Mucosa of descending colon (tissue), 3 donors: ENCODE data around the gene FOXP1. TPM values are rescaled to one million over a fixed set of nuclear protein-coding genes. Genes with fewer than 3 reads are reported as not detected.

ENCODE experiments used
- ATAC-seq: fragments of 200-7000 bp; cut with Tn5 transposase; one replicate; pipeline ENCODE4 v1.9.1; 2020; ENCODE audit warnings: mild to moderate bottlenecking, moderate library complexity
- DNase-seq, 3 donors: peaks; one replicate each; pipeline ENCODE4 v3.0.0-alpha.2; 2020
- H3K36me3 ChIP-seq: fragments of 200-600 bp; one replicate; pipeline ENCODE4 v1.8.0; 2021; ENCODE audit warnings: low read depth, mild to moderate bottlenecking
- H3K4me1 ChIP-seq: fragments of 200-600 bp; one replicate; pipeline ENCODE4 v1.8.0; 2021; ENCODE audit warnings: low read depth, mild to moderate bottlenecking
- H3K4me3 ChIP-seq: fragments of 200-600 bp; one replicate; pipeline ENCODE4 v1.8.0; 2021; ENCODE audit warnings: mild to moderate bottlenecking
- H3K9me3 ChIP-seq: fragments of 200-600 bp; one replicate; pipeline ENCODE4 v1.8.0; 2021; ENCODE audit warnings: mild to moderate bottlenecking
- intact Hi-C, 2 donors: fragments of 100-400 bp; cut with DNase I in 1 of 2; cut with micrococcal nuclease in 1 of 2; formaldehyde crosslinking; loops; one replicate each; pipeline versions ENCODE4 v1.11.0 to v1.11.1; 2022; cut with DNase I, micrococcal nuclease
- microRNA-seq: library from miRNA; unstranded; fragments of <30 nt; microRNA quantifications from one replicate; pipeline ENCODE4, GENCODE V29; 2019
- total RNA-seq, 3 donors: library from RNA; stranded (reverse); fragmentation: NEBNext Ultra II Directional in 2 of 3; extraction: Animal tissue kit (Norgen Biotek cat#: 25700) in 2 of 3; gene quantifications; one replicate each; pipeline versions ENCODE4 v1.2.1 to v1.2.4, GENCODE V29; 2021 to 2023
- TF ChIP-seq, protein P1 (sequence below): fragments of 200-600 bp; IDR thresholded peaks from one replicate; pipeline ENCODE4 v1.8.0; 2022; ENCODE audit warnings: antibody characterized with exemption, mild to moderate bottlenecking
- donor health status: DM: no; HTN: no; CAD: no; lungs with moderate emphysema.
- donor health status: DM: no; HTN: no; CAD: no.
- donor health status: DM: no; HTN: yes; CAD: no.

The FOXP1 gene
- total RNA-seq, 3 donors from 2014 or later = 133 to 217 (median 214) TPM

DNA sequence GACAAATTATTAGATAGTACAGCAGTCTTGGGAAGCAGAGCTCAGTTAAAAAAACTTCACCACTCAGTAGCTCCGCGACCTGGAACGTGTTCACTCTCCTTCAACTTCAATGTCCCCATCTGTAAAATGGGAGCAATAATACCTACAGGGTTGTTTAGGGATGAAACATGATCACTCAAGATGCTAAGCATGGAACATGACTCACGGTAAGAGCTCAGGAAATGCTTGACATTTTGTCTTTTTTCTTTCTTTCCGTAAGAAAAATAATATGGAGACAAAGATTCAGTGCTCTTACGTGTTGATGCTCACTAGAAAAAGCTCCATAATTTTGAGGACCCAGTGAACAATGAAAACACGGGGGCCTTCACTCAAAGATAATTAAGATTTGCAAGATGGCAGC lies 664.4 kb downstream of the FOXP1 start:
- no peaks in the 10 kb centered on the region for H3K9me3 ChIP-seq
- no peak overlapping the region for H3K4me3 ChIP-seq
- ATAC-seq (no peak), DNase-seq (no peak)
- no peaks in the 10 kb centered on the region for H3K4me1 ChIP-seq
- TF ChIP-seq, protein P1, sequence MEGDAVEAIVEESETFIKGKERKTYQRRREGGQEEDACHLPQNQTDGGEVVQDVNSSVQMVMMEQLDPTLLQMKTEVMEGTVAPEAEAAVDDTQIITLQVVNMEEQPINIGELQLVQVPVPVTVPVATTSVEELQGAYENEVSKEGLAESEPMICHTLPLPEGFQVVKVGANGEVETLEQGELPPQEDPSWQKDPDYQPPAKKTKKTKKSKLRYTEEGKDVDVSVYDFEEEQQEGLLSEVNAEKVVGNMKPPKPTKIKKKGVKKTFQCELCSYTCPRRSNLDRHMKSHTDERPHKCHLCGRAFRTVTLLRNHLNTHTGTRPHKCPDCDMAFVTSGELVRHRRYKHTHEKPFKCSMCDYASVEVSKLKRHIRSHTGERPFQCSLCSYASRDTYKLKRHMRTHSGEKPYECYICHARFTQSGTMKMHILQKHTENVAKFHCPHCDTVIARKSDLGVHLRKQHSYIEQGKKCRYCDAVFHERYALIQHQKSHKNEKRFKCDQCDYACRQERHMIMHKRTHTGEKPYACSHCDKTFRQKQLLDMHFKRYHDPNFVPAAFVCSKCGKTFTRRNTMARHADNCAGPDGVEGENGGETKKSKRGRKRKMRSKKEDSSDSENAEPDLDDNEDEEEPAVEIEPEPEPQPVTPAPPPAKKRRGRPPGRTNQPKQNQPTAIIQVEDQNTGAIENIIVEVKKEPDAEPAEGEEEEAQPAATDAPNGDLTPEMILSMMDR = no peak
- no peaks in the 10 kb centered on the region for H3K36me3 ChIP-seq
- intact Hi-C loops = no loop called here

DNA sequence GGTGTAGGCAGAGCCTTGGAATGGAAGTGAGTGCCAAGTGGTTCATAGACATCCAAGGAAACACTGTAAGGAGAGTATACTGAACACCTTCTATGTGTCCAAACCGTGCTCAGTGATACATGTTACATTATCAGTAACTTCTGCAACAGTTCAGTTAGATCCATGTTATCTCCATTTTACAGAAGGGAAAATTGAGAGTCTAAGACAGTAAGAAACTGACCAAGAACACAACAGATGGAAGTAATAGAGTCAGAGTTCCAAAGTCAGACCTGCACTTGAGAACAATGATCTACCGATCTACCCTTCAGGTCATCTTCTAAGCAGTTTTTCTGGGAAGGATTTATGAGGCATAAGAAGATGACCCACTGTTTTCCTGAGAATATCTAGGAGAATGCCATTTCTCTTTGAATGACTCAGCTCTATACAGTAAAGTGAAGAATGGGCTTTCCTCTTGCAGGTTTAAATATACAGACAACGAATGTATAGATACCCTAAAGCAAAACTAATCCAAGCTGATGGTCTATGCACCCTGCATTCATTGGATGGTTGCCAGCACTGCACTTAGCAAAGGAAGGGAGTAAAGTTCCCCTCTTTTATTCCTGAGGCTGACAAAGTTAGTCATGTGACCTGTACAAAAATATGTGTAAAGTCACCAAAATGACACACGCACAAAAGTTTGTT lies 667.0 kb downstream of the FOXP1 start:
- no peaks in the 10 kb centered on the region for H3K36me3 ChIP-seq
- TF ChIP-seq, protein P1 = no peak
- ATAC-seq (no peak), DNase-seq (no peak)
- no peaks in the 10 kb centered on the region for H3K4me1 ChIP-seq
- no peaks in the 10 kb centered on the region for H3K9me3 ChIP-seq
- intact Hi-C loops = no loop called here
- no peak overlapping the region for H3K4me3 ChIP-seq

DNA sequence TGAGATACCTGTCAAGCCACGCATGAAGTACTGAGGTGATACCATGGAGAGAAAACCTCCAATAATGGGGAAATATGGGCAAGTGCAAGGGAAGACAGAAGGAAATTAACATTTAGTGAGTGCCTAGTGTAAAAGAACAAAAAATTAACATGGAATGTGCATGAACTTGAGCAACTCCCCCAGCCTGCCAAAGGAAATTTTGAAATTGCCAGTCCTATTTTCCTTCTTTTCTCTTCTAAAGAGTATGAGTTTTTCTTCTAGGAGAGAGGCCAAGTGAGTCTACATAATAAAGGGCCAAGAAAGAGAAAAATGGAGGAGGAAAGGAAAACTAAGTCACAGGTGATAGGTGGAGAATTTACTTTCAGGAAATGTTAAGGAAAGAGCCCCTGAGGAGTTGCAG lies 668.7 kb downstream of the FOXP1 start:
- intact Hi-C loops = no loop called here
- Histone ChIP-seq H3K4me1 (no peaks in the 10 kb centered on the region), H3K4me3 (no peak overlapping the region), H3K9me3 (no peaks in the 10 kb centered on the region), H3K36me3 (no peaks in the 10 kb centered on the region)
- TF ChIP-seq, protein P1 = no peak
- DNase-seq (no peak), ATAC-seq (no peak)

DNA sequence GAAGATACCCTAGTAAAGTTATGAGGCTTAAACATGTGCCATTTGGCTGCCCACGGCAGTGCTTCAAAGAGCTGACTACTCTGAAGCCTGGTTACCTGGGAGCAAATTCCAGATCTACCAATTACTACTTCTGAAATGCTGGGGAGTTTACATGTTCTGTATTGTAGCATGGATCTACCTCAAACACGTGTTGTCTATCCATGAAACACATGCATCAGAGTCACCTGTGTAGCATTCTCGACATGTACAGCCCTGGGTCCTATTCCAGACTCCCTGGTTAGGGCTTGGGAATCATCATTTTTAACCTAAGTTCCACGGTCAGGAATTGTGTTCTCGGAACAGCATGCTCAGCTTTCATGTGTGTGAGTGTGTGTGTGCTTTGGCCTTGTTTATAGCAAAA lies 671.8 kb downstream of the FOXP1 start:
- H3K4me3 ChIP-seq = no peak overlapping the region
- DNase-seq (no peak), ATAC-seq (no peak)
- no peaks in the 10 kb centered on the region for H3K36me3 ChIP-seq
- TF ChIP-seq, protein P1 = no peak
- H3K4me1 ChIP-seq = no peaks in the 10 kb centered on the region
- intact Hi-C loops = no loop called here
- no peaks in the 10 kb centered on the region for H3K9me3 ChIP-seq

DNA sequence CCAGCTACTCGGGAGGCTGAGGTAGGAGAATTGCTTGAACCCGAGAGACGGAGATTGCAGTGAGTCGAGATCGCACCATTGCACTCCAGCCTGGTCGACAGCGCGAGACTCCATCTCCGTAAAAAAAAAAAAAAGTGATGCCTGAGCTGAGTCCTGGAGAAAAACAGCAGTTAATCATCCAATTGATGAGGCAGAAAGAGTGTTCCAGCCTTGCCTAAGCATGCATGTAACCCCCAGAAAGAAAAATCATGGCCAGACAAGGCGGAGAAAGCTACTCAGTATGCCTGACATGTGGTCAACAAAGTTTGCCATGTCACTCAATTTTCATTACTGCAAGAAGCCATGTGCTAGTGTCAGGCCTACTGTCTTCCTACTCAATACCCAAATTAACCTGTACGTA lies 678.0 kb downstream of the FOXP1 start:
- intact Hi-C loops = no loop called here
- no peaks in the 10 kb centered on the region for H3K36me3 ChIP-seq
- no peaks in the 10 kb centered on the region for H3K9me3 ChIP-seq
- no peak for ATAC-seq
- H3K4me3 ChIP-seq = no peak overlapping the region
- no peak for DNase-seq
- TF ChIP-seq, protein P1 = no peak
- no peaks in the 10 kb centered on the region for H3K4me1 ChIP-seq

Small RNA genes within 50 kb of the gene (microRNA-seq; reads per million reads assigned to microRNA genes)
- 2.1 reads per million for gene MIR1284

Other genes with a start within 250 kb of the FOXP1 start
- 10 to 100 TPM; 40.6 to 57.1 (median 48.4) TPM for gene EIF4E3, start 141.7 kb upstream of the FOXP1 start, total RNA-seq
- 1 to 10 TPM in 1 of 3 donors, under 1 TPM in 2; 0.14 to 2.1 (median 0.39) TPM for gene GPR27, start 170.1 kb upstream of the FOXP1 start, total RNA-seq
- under 1 TPM in 1 of 3 donors, not detected in 2; 0.46 TPM for gene PROK2, start 201.4 kb upstream of the FOXP1 start, total RNA-seq